Stimulated activated CD4-positive, alpha-beta T cell treated with anti-CD3 and anti-CD28 coated beads, TNF-alpha, amount 100 ng/mL, for 24 hours (primary cell): ENCODE measurements around the gene BRD1.

Experiments used
- DNase-seq, 3 experiments: peaks; one replicate each; pipeline ENCODE4 v3.0.0-alpha.2; 2020; ENCODE audit warnings: low read depth in 3 of 3

The BRD1 gene

DNA sequence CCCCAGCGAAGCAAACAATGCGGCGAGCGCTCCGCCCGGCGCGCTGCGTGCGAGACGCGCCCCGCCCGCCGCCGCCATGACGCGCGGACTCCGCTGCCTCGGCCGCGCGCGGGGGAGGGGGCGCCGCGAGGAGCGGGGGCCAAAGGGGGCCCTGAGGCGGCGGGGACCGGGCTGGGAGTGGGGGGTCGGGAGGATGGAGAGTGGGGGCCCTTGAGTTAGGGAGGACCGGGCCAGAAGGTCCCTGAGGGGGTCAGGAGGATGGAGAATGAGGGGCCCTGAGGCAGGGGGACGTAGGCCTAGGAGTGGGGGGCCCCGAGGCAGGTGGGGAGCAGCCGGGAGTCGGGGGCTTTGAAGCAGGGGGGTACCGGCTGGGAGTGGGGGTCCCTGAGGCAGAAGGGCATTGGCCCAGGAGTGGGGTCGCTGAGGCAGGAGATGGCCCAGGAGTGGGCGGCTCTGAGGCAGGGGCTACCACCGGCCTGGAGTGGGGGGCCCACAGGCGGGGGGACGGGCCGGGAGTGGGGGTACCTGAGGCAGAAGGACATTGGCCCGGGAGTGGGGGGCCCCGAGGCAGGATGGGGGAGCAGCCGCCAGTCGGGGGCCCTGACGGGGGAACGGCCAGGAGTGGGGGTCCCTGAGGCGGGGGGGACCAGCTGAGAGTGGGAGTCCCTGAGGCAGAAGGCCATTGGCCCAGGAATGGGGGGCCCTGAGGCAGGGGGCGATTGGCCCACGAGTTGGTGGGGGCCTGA lies at the start of gene BRD1:
Gene BRD1, minus strand, starts transcription at position 21 of the 746 bp plus-strand sequence. CDS start 3,556 bp downstream, outside the sequence.
- DNase-seq: peak in 2 of 3 experiments; percentile 31 to 52

DNA sequence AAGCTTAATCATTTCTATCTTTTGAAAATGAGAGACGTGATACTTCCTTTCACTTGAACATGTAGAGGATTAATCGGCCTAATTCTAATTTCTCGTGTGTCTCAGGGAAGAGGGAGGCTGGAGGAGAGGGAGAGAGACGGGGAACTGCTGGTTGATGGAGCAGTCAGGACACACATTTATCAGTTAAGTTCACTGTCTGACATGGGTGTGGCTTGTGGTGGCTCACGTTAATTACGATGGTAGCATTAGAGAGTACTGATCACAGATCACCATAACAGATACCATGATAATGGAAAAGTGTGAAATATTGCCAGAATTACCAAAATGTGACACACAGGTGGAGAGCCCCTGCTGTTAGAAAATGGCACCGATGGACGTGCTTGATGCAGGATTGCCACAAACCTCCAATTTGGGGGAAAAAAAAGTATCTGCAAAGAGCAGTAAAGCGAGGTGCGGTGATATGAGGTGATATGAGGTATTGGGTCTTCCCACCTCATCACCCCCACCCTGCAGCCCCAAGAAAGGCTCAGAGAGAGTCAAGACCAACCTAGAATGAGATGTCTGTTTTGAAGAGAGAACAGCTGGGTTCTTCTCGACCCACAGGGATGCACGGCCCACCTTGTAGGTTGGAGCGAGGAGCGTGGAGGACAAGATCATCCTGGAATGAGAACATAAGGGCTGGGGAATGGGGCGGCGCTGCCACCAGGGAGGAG lies 45.7 kb upstream of the BRD1 start:
- DNase-seq: no peak

DNA sequence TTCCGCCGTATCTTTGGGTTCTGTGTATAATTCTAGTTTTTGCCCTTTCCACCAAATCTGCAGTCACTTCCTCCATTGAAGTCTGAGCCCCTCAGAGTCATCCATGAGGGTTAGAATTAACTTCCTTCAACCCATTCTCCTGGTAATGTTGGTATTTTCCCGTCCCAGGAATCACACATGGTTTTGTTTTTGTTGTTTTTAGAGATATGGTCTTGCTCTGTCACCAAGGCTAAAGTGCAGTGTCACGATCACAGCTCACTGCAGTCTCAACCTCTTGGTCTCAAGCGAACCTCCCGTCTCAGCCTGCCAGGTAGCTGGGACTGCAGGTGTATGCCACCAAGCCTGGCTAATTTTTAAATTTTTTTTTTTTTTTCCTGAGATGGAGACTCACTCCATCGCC lies 44.7 kb upstream of the BRD1 start:
- DNase-seq: no peak

DNA sequence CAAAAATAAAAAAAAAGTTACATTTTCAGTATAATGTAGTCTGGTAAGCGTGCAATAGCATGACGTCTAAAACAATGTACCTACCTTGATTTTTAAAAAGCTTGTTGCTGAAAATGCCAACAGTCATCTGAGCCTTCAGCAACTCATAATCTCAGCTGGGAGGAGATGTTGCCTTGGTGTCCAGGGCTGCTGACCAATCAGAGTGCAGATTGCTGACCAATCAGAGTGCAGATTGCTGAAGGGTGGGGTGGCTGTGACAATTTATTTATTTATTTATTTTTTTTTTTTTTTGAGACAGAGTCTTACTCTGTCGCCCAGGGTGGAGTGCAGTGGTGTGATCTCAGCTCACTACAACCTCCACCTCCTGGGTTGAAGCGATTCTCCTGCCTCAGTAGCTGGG lies 43.8 kb upstream of the BRD1 start:
- DNase-seq: no peak

DNA sequence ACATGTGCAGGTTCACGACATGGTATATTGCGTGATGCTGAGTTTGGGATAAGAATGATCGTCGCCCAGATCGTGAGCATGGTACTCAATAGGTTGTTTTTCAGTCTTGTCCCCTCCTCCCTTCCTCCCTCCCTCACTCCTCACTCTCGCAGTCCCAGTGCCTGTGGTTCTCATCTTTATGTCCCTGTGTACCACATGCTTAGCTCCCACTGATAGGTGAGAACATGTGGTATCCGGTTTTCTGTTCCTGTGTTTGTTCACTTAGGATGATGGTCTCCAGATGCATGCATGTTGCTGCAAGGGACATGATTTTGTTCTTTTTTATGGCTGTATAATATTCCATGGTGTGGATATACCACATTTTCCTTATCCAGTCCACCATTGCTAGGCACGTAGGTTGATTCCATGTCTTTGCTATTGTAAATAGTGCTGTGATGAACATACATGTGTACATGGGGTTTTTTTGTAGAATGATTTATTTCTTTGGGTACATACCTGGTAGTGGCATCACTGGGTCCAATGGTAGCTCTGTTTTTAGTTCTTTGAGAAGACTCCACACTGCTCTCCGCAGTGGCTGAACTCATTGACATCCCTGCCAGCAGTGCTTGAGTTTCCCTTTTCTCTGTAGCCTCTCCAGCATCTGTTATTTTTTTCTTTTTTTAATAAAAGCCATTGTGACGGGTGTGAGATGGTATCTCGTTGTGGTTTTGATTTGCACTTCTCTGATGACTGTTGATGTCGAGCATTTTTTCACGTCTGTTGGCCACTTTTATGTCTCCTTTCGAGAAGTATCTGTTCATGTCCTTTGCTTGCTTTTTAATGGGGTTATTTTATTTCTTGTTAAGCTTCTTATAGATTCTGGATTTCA lies 42.4 kb upstream of the BRD1 start:
- no peak for DNase-seq

DNA sequence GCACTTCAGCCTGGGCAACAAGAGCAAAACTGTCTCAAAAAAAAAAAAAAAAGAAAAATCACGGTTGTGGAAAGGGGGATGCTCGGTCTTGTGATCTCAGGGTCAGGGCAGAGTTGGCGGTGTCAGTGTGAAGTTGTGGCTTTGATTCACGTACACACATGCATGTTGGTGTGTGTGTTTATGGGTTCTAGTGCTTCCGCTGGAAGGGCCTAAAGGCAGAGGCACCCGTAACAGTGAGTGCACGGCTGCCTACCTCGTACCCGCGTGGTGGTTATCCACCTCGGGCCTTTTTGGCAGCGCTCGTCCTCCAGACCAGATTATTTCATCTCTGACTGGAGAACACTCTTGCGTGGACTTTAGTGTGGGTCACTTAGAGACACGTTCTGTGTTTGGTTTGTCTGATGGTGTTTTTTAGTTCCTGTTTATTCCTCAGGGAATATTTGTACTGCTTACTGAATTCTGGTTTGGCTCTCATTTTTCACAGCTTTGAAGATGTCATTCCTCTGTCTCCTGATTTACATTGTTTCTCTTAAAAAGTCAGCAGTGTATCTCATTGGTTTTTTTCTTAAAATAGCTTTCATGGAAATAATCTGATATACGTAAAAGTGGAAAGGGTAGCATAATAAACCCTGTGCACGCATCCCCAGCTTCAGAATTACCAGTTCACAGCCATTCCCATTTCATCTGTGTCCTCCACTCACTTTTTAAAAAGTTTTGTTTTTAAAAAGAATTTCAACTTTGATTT lies 41.6 kb upstream of the BRD1 start:
- no peak for DNase-seq

DNA sequence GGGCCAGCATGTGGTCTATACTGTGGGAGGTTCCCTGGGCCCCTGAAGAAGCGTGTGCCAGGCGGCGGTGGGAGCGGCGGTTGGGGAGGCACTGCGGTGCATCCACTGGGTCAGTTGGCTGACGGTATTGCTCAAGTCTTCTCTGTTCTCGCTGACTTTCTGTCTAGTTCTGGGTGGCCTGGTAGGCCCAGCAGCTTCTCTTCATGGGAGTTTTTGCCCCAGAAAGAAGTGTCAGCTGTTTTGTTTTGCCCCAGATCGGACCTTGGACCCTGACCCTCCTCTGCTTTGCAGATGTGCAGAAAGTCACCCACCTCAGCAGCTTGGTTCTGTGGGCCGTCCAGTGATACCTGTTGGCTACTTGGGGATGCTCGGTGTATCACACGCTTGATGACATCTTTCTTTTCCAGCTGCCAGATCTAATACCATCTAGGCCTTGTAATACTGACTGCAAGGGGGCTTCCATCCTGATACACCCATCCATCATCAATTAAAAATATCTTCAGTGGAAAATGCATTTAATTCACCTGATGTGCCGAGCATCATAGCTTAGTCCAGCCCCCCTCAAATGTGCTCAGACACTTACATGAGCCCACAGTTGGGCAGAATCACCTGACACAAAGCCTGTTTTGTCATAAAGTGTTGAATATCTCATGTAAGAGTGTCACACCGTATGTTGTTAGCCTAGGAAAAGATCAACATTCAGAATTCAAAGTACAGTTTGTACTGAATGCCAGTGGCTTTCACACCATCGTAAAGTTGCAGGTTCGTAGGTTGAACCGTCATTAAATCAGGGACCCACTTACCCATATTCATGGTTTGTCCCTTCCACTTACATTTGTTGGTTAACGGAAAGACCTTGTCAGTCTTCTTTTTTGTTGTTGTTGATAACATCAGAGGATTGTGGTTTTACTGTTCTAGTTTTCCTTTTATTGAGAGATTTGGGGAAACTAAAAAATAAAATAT lies 39.9 kb upstream of the BRD1 start:
- DNase-seq: no peak

DNA sequence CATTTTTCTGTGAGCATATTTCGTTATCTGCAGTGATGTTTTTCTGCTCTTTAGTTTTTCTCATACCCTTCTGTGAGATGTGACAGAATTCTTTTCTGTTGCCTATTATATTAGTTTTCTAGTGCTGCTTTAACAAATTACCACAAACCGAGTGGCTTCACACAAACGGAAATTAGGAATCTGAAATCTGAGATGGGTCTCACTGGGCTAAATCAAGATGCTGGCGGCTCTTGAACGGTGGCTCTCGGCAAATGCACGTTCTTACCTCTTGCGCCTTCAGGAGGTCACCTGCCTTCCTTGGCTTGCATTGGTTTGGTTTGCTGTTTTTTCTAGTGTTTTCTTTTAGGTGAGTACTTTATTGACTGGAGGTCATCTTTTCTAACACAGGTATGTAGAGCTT lies 39.0 kb upstream of the BRD1 start:
- no peak for DNase-seq

DNA sequence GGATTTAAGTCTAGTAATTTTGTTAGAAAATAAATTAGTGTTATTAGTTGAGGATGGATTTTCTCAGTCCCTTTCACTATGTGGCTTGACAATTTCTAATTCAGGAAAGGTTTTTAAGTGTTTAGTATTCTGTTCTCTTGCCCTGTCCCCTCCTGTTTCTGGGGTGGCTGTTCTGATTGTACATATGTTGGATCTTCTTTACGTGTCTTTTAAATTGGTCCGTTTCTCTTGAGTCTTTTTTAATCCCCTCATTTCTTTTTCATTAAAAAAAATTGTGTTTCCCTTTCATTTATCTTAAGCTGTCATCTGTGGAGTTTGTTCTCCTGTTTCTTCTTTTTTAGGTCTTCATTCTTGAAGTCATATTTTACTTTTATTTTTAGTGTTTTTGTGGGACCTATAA lies 38.5 kb upstream of the BRD1 start:
- DNase-seq: no peak

DNA sequence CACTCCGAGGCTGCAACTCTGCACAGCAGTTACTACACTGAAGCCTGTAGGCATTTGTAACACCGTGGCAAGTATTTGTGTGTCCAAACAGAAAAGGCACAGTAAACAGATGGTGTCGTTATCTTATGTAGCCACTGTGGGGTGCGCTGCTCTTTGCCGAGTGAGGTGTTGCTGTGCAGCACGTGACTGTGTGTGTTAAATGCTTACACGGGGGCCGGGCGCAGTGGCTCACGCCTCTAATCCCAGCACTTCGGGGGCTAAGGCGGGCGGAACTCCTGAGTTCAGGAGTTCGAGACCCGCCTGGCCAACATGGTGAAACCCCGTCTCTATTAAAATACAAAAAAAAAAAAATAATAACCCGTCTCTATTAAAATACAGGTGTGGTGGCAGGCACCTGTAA lies 37.5 kb upstream of the BRD1 start:
- no peak for DNase-seq

DNA sequence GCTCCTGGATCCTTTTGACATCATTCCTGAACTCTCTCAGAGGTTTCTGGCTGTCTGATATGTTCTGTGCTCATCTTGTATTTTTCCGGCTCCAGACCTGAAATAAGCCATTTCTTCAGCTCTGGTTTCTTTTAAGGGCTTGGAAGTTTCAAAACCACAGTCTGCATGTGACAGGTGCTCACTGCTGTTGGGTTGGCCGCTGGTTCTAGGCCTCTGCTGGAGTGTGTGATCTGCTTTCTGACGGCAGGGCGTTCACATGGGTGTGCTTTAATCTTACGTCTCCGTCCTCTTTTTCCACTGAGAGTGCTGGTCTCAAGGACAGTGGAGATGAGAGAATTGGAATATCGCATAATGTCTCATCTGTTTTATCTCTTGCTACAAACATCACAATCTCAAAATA lies 36.3 kb upstream of the BRD1 start:
- no peak for DNase-seq

DNA sequence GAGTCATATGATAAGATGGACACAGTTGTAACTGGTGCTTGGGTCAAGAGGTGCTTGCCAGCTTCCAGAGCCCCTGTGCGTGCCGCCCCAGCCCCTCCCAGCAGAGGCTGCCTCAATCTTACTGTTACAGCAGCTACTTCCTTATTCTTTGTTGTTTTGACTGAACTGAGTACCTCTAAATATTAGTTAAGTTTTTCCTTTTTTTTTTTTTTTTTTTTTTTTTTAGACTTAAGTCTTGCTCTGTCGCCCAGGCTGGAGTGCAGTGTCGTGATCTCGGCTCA lies 34.8 kb upstream of the BRD1 start:
- DNase-seq: no peak

DNA sequence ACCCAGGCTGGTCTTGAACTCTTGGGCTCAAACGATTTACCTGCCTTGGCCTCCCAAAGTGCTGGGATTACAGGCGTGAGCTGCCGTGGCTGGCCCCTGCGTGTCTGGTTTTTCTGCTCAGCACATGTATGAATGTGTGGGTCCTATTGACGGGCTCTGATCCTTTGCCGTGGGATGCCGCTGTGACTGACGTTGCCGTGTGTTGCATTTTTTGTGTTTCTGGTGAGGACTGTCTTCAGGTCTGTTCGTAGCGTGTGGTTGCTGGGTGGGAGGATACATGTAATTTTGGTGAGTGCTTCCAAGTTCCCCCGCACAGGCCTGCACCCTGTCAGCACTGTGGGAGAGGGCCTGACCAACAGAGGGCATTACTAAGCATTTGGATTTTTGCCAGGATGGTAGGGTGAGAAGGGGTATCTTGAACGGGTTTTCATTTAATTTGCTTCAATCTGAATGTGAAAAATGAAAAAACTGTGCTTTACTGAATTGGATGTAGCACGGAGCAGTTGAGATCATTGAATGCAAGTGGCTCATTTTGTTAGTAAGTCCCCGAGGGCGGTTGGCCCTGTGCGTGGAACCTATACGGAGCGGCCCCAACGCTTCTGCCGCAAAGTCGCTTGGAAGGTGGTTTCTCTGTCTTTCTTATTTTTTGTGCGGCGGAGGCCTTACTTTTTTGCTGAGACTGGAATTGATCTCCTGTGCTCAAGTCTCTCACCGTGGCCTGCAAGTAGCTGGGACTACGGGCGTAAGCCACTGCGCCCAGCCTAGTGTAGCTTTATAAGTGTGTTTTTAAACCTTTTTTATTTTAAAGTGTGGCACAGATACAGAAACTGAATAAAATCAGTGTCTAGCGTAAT lies 34.2 kb upstream of the BRD1 start:
- no peak for DNase-seq

DNA sequence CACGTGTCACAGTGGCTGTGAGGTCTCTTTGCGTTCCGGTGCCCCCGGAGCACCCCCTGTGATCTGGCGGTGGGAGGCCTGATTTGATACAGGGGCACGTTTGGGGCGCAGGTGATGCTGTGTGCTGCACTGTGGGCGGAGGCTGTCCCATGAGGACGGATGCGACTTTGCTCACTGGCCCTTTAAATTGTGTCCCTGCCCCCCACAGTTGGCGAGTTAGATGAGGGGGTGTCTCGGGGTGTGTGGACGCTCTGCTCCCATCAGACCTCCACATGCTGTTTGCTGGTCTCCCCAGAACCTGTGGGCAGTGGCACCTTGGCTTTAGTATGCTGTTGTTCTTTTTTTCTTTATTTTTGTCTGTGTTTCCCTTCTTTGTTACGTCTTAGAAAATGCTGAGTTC lies 31.2 kb upstream of the BRD1 start:
- DNase-seq: no peak

DNA sequence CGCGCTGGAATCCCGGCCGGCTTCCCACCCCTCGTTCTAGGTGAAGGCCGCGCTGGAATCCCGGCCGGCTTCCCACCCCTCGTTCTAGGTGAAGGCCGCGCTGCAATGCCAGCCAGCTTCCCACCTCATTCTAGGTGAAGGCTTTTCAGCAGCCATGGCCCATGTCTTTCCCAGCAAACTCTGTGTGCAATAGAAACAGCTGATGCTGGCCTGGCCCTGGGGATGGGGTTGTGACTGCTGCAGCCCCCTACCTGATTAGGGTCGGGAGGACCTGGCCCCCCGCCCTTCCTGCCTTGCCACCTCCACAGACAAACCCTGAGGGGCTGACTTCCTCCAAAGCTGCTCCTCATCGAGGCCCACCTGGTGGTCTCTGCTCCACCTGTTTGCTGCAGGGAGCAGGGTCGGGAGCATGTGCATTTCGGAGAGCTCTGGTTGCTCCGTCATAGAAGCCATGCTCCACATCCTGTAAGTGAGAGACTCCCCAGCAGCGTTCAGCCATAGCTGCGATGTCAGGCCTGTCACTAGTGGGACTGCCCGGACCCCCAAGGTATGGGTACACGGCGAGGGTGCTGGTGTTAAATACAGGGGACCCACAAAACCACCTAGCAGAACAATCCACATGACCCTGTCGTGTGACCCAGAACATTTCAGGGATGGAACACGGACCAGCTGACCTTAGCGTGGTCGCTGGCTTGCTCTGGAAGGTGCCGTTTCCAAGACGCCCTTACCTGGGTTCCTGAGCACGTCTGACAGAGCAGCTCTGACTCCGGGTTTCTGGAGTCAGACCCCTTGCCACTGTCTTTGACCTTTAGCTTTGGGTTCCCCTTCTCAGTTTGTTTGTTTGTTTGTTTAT lies 29.3 kb upstream of the BRD1 start:
- DNase-seq: no peak

DNA sequence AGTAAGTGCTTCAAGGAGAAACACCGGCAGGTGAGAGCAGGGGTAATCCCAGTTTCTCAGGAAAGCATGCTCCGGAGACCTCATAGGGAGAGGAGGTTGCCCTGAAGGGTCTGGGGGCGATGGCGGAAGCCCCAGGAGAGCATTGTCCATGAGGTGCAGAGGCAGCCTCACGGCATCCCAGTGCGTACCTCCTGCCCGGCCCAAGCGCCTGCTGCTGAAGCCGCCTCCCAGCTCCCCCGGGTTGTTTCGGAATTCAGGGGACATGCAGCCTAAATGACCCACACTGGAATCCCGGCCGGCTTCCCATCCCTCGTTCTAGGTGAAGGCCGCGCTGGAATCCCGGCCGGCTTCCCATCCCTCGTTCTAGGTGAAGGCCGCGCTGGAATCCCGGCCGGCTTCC lies 28.7 kb upstream of the BRD1 start:
- no peak for DNase-seq

DNA sequence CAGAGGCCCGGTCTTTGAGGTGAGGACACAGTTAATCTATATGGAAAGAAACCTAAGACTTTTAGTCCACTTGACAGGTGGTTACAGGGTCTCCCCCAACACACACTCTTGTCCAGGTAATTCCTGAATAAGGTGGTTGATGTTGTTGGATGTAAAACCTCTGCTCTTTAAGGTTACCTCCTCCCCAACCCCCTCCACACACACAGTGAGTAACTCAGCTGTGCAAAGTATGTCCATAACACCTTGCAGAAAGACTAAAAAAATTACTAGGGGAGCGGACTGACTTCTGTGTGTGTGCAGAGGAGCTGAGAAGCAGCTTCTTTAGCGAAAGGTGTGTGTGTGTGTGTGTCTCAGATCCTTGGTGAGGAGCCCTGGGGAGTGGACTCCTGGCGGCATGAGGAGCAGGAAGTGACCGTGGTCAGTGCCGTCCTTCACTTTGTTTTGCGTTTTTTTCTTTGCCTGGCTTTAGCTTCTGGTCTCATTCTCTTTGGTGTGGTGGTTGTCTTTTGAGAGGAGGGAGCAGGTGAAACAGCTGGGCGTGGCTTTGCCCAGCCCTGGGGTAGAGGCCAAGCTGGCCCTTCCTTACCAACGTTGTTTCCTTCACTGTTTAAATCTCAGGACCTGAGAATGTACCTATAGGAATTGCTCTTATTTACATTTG lies 27.7 kb upstream of the BRD1 start:
- no peak for DNase-seq
